Breast epithelium (tissue), 4 donors: Measurements from ENCODE around the gene ISYNA1. TPM values are rescaled to one million over a fixed set of nuclear protein-coding genes. Genes with fewer than 3 reads are reported as not detected.
A peak's percentile ranks its signal among the peaks of the same experiment; 100 is the strongest.

Experiments used
- DNase-seq, 2 donors: peaks; one replicate each; pipeline ENCODE4 v3.0.0-alpha.2; 2019; ENCODE audit warnings: low spot score in 2 of 2
- H3K27ac ChIP-seq, 2 donors: fragments of 200-600 bp; sonication (generic) in 1 of 2; one replicate each; pipeline ENCODE4 v1.5.1; 2016 to 2019; ENCODE audit warnings: mild to moderate bottlenecking in 1 of 2
- H3K27me3 ChIP-seq, 2 donors: fragments of 200-600 bp; sonication (generic) in 1 of 2; one replicate each; pipeline versions ENCODE4 v1.5.1 to v1.6.0; 2017 to 2019; ENCODE audit warnings: control low read depth in 1 of 2, mild to moderate bottlenecking in 1 of 2
- H3K36me3 ChIP-seq: fragments of 200-600 bp; one replicate; pipeline ENCODE4 v1.5.1; 2019
- H3K4me1 ChIP-seq, 2 donors: fragments of 200-600 bp; sonication (generic); one replicate each; pipeline ENCODE4 v1.5.1; 2016 to 2019; ENCODE audit warnings: control low read depth in 1 of 2
- H3K4me3 ChIP-seq, 3 donors: fragments of 200-600 bp; sonication (generic); 1 replicate in 2 of 3; 2 replicates in 1 of 3; pipeline ENCODE4 v1.5.1; 2016 to 2019; ENCODE audit warnings: mild to moderate bottlenecking in 3 of 3, moderate library complexity in 2 of 3
- H3K9me3 ChIP-seq, 2 donors: fragments of 200-600 bp; sonication (generic) in 1 of 2; one replicate each; pipeline ENCODE4 v1.5.1; 2016 to 2019; ENCODE audit warnings: control low read depth in 1 of 2
- POLR2A ChIP-seq: fragments of 450-650 bp; IDR thresholded peaks from one replicate; pipeline ENCODE4 v1.6.1; 2016; ENCODE audit warnings: antibody characterized with exemption, mild to moderate bottlenecking, moderate library complexity
- POLR2AphosphoS5 ChIP-seq, 3 donors: sonication (generic); formaldehyde crosslinking; IDR thresholded peaks; one replicate each; pipeline ENCODE4 v1.6.1; 2017; ENCODE audit warnings: antibody characterized with exemption in 3 of 3
- intact Hi-C: fragments of 100-400 bp; cut with DNase I; formaldehyde crosslinking; loops from one replicate; pipeline ENCODE4 v1.15.1; 2023; ENCODE audit warnings: low total_unique reads
- total RNA-seq, 3 donors: library from RNA; depleted of rRNA; stranded (reverse); fragments of >200 nt; gene quantifications; one replicate each; pipeline ENCODE4 v1.1.0, GENCODE V29; 2016
- TF ChIP-seq, protein P1 (sequence below), 3 donors: fragments of 450-650 bp; IDR thresholded peaks; one replicate each; pipeline ENCODE4 v1.5.1; 2016 to 2017; ENCODE audit warnings: antibody characterized with exemption in 3 of 3, mild to moderate bottlenecking in 3 of 3, moderate library complexity in 3 of 3

ISYNA1 gene
- total RNA-seq, 3 donors from 2014 or later, result 7.4 to 42.9 (median 40.2) TPM

DNA sequence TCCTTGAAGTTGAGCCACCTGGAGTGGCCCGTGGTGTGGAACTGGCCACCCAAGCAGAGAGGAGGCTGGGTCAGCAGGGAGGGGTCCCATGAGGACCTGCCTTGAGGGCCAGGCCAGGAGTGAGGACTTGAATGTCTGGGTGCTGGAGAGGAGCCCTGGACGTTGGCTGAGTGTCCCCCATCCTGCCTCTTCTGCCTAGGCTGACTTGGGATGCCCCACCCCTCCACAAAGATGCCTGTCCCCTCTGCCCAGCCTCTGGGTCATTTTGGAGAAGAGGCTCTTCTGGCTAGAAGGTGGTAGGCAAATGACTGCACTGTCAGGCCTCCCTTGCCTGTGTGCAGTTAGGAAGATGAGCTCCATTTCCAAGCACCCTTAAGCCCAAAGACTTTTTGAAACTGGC is 17.0 kb downstream of the ISYNA1 start:
- DNase-seq, result no peak
- Histone ChIP-seq H3K27me3 (no peaks in the 10 kb centered on the region), H3K4me3 (peak overlapping the region; percentile 58 to 96 (median 73)), H3K36me3 (no peaks in the 10 kb centered on the region), H3K4me1 (peaks cover 10 to 27% of the 10 kb centered on the region in 2 donors), H3K27ac (peak overlapping the region; percentile 91 to 92), H3K9me3 (no peaks in the 10 kb centered on the region)
- intact Hi-C loops, result no loop called here
- TF ChIP-seq POLR2AphosphoS5 (IDR thresholded peaks at IDR 0.05), result no peak

DNA sequence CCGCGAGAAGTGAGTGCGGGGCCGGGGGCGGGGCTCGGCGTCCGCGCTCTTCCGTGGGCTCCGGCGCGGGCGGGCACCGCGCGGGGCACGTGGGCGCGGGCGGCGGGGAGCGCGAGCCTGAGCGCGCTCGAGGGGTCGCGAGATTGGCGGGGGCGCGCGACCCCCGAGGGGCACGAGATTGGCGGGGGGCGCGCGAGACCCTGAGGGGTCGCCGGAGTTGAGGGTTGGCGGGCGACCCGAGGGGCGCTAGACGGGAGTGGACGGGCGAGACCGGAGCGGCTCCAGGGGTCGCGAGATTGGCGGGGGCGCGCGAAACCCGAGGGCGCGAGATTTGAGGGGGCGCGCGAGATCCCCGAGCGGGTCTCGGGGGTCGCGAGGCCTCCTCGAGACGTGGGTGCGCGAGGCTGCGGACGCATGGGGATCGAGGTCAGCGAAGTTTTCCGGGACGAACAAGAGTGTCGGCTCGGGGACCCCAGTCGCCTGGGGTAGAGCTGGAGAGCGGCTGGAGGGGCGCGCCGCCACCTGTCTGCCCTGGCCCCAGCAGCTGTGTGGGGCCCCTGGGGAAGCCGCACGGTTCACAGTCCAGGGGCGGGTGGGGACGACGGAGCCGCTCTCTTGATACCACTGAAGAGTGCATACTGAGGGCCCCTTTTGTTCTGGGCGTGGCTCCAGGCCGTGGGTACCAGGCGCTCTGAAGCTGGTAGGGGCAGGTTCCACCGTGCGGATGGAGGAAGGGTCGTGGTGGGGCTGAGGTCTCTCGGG is 18.1 kb downstream of the ISYNA1 start:
- H3K27me3 ChIP-seq, result no peaks in the 10 kb centered on the region
- H3K4me1 ChIP-seq, result peaks cover 17 to 34% of the 10 kb centered on the region in 2 donors
- no peak for DNase-seq
- H3K9me3 ChIP-seq, result no peaks in the 10 kb centered on the region
- peak overlapping the region; percentile 91 to 92 for H3K27ac ChIP-seq
- TF ChIP-seq POLR2AphosphoS5 (IDR thresholded peaks at IDR 0.05), result no peak
- TF ChIP-seq, protein P1, sequence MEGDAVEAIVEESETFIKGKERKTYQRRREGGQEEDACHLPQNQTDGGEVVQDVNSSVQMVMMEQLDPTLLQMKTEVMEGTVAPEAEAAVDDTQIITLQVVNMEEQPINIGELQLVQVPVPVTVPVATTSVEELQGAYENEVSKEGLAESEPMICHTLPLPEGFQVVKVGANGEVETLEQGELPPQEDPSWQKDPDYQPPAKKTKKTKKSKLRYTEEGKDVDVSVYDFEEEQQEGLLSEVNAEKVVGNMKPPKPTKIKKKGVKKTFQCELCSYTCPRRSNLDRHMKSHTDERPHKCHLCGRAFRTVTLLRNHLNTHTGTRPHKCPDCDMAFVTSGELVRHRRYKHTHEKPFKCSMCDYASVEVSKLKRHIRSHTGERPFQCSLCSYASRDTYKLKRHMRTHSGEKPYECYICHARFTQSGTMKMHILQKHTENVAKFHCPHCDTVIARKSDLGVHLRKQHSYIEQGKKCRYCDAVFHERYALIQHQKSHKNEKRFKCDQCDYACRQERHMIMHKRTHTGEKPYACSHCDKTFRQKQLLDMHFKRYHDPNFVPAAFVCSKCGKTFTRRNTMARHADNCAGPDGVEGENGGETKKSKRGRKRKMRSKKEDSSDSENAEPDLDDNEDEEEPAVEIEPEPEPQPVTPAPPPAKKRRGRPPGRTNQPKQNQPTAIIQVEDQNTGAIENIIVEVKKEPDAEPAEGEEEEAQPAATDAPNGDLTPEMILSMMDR (IDR thresholded peaks at IDR 0.05), result no peak
- no peaks in the 10 kb centered on the region for H3K36me3 ChIP-seq
- intact Hi-C loops, result loop anchor here (10.0 kb wide), 1 partner anchor 155 kb away; no protein-coding TSS in a partner anchor
- peak overlapping the region; percentile 58 to 96 (median 73) for H3K4me3 ChIP-seq

DNA sequence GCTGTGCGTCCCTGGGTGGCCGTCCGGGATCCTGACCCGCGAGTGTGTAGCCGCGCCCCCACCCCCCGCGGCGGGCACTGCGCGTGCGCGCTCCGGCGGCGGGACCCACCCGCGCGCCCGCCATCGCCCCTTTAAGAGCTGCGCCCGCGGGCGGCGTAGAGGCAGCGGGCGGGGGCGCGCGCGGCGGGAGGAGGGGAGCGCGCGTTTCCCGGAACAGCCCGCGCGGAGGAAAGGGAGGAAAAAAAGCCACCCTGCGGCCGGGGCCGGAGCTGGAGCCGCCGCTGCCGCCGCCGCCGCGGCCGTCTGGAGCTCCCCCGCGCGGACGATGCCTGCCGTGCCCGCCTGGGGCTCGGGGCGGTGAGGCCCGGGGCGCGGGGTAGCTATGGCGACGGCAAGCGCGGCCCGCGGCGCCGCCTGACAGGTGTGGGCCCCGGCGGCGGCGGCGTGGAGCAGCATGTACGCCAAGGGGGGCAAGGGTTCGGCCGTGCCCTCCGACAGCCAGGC is 18.7 kb downstream of the ISYNA1 start, which contains the start of gene SSBP4:
Gene SSBP4, plus strand, starts transcription at position 204 of the 504 bp plus-strand sequence. Its CDS starts 251 bp downstream, at position 455.
- no peaks in the 10 kb centered on the region for H3K9me3 ChIP-seq
- intact Hi-C loops, result loop anchor here (10.0 kb wide), 1 partner anchor 154 kb away; no protein-coding TSS in a partner anchor
- peak within 1 kb of the TSS; percentile 58 to 96 (median 73) for H3K4me3 ChIP-seq
- TF ChIP-seq POLR2AphosphoS5 (IDR thresholded peaks at IDR 0.05), result no peak
- TF ChIP-seq, protein P1 (IDR thresholded peaks at IDR 0.05), result peak in 1 of 3 donors; percentile 70
- H3K36me3 ChIP-seq, result no peaks in the 10 kb centered on the region
- H3K27me3 ChIP-seq, result no peaks in the 10 kb centered on the region
- peak within 1 kb of the TSS; percentile 91 to 92 for H3K27ac ChIP-seq
- no peak for DNase-seq
- H3K4me1 ChIP-seq, result peaks cover 22 to 34% of the 10 kb centered on the region in 2 donors

DNA sequence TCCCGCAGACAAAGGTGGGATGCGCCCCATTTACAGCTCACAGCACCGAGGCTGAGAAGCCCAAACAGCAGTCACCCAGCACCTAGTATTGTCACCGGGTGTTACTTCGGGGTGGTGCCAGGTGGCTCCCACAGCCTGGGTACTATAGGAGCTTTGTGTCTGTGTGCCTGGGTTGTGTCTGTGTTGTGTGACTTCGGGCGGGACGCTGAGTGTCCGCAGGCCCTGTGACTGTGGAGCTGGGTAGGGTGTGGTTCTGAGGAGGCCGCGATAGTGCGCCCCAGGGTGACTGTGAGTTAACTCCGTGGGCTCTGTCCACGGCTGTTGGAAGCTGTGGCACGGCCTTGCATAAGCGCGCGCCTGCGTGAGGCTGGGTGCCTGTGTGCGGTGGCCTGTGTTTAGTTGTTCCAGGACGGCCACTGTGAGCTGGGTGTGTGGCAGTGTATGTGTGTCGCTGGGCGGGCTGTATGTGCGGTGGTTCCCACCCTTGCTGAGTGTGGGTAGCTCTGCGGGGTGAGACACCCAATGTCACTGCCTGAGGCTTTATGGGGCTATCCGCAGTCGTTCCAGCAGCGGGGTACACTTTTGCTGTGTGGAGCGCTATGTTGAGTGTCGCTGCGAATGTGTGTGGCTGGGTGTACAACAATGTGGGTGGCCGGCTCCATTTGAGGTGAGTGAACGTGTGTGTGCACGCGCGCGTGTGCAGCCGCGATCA is 19.3 kb downstream of the ISYNA1 start:
- TF ChIP-seq, protein P1 (IDR thresholded peaks at IDR 0.05), result no peak
- TF ChIP-seq POLR2A (no peak), POLR2AphosphoS5 (IDR thresholded peaks at IDR 0.05) (no peak)
- Histone ChIP-seq H3K4me1 (peaks cover 22 to 34% of the 10 kb centered on the region in 2 donors), H3K27me3 (no peaks in the 10 kb centered on the region), H3K9me3 (no peaks in the 10 kb centered on the region), H3K36me3 (no peaks in the 10 kb centered on the region), H3K27ac (peak overlapping the region; percentile 91 to 92), H3K4me3 (peak overlapping the region; percentile 58 to 96 (median 73))
- intact Hi-C loops, result loop anchor here (10.0 kb wide), 1 partner anchor 154 kb away; no protein-coding TSS in a partner anchor
- DNase-seq, result no peak

DNA sequence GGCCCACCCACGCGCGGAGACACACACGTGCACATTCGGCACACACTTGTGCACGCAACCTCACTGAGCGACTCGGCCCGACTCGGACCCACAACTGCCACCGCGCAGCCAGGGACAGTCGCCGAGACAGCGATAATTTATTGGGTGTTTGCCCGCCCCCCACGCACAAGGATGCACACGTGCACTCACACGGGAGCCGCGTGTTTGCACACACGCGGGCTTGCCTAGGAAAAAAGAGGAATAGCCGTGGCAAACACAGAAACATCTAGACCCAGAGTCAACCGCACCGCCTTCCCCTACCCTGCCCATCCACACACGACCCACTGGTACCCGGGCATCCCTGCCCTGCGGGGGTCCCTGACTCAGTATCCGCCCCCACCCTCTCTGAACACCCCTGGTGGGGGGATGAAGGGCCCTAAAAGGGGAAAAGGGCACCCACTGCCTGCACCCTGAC is 19.9 kb downstream of the ISYNA1 start:
- peak overlapping the region; percentile 91 to 92 for H3K27ac ChIP-seq
- TF ChIP-seq POLR2A (no peak), POLR2AphosphoS5 (IDR thresholded peaks at IDR 0.05) (no peak)
- TF ChIP-seq, protein P1 (IDR thresholded peaks at IDR 0.05), result no peak
- H3K4me1 ChIP-seq, result peaks cover 22 to 34% of the 10 kb centered on the region in 2 donors
- H3K9me3 ChIP-seq, result no peaks in the 10 kb centered on the region
- H3K36me3 ChIP-seq, result no peaks in the 10 kb centered on the region
- peak overlapping the region; percentile 34 to 96 (median 73) for H3K4me3 ChIP-seq
- DNase-seq, result no peak
- no peaks in the 10 kb centered on the region for H3K27me3 ChIP-seq
- intact Hi-C loops, result loop anchor here (10.0 kb wide), 1 partner anchor 153 kb away; no protein-coding TSS in a partner anchor
